DND-41 (cell line): ENCODE data around the gene USP36.

Source experiments
- ATAC-seq: fragments of 200-7000 bp; cut with Tn5 transposase; 3 replicates; pipeline ENCODE4 v1.9.1; 2021; ENCODE audit warnings: low read depth; ENCODE audit not compliant: insufficient read depth
- DNase-seq: peaks from one replicate; pipeline ENCODE4 v3.0.0-alpha.2; 2020
- H2AFZ ChIP-seq: 2 replicates; pipeline ENCODE4 v1.6.0; 2012; ENCODE audit warnings: low read depth, low read length
- H3K27ac ChIP-seq: 2 replicates; pipeline ENCODE4 v1.5.1; 2012; ENCODE audit warnings: low read length, inconsistent platforms
- H3K27me3 ChIP-seq: fragments of 200-600 bp; sonication (generic); 2 replicates; pipeline ENCODE4 v1.6.0; 2012; ENCODE audit warnings: low read length, mild to moderate bottlenecking, inconsistent platforms; ENCODE audit not compliant: insufficient read depth, poor library complexity
- H3K36me3 ChIP-seq: 2 replicates; pipeline ENCODE4 v1.5.1; 2012; ENCODE audit warnings: low read length, inconsistent platforms; ENCODE audit not compliant: insufficient read depth
- H3K4me1 ChIP-seq: 2 replicates; pipeline ENCODE4 v1.5.1; 2012; ENCODE audit warnings: mild to moderate bottlenecking, low read length; ENCODE audit not compliant: insufficient read depth
- H3K4me2 ChIP-seq: 2 replicates; pipeline ENCODE4 v1.6.0; 2012; ENCODE audit warnings: mild to moderate bottlenecking, moderate library complexity, low read length, inconsistent platforms; ENCODE audit not compliant: insufficient read depth
- H3K4me3 ChIP-seq, 2 experiments: fragments of 200-600 bp in 1 of 2; shearing (Covaris generic) in 1 of 2; 2 replicates each; pipeline ENCODE4 v1.5.1; 2012 to 2016; ENCODE audit warnings: inconsistent platforms in 2 of 2, low read length in 2 of 2, mild to moderate bottlenecking in 2 of 2, low read depth in 1 of 2, moderate library complexity in 1 of 2
- H3K79me2 ChIP-seq: 2 replicates; pipeline ENCODE4 v1.6.0; 2012; ENCODE audit warnings: low read length, inconsistent platforms; ENCODE audit not compliant: insufficient read depth
- H3K9ac ChIP-seq: 2 replicates; pipeline ENCODE4 v1.6.0; 2012; ENCODE audit warnings: low read depth, mild to moderate bottlenecking, inconsistent platforms, low read length, moderate library complexity
- H3K9me3 ChIP-seq: 2 replicates; pipeline ENCODE4 v1.5.1; 2012; ENCODE audit warnings: low read length, moderate library complexity, mild to moderate bottlenecking, inconsistent platforms; ENCODE audit not compliant: insufficient read depth, severe bottlenecking
- H4K20me1 ChIP-seq: 2 replicates; pipeline ENCODE4 v1.6.0; 2012; ENCODE audit warnings: low read length; ENCODE audit not compliant: insufficient read depth
- CTCF ChIP-seq: IDR thresholded peaks from 2 replicates; pipeline ENCODE4 v1.5.1; 2012; ENCODE audit warnings: borderline replicate concordance, low read length, moderate library complexity, mild to moderate bottlenecking; ENCODE audit not compliant: poor library complexity, severe bottlenecking; ENCODE audit errors: extremely low read depth
- EZH2 ChIP-seq: IDR thresholded peaks from 3 replicates; pipeline ENCODE4 v1.6.1; 2012; ENCODE audit warnings: borderline replicate concordance, low read depth, mild to moderate bottlenecking, moderate library complexity, low read length, inconsistent platforms; ENCODE audit not compliant: severe bottlenecking

Gene USP36

GRCh38 chr17:78842881-78843565 lies 2.4 kb upstream of the USP36 start:
- peak; percentile 61 for DNase-seq

GRCh38 chr17:78840530-78840779 lies 159 bp downstream of the USP36 start:
- DNase-seq = no peak
- Histone ChIP-seq H3K36me3 (peaks cover 31% of the 10 kb centered on the region), H2AFZ (peak overlapping the region; percentile 27), H3K4me2 (peak overlapping the region; percentile 76), H4K20me1 (peaks cover 36% of the 10 kb centered on the region), H3K4me1 (peaks cover 31% of the 10 kb centered on the region), H3K9ac (peak overlapping the region; percentile 80), H3K4me3 (peak overlapping the region; percentile 75 to 91), H3K27ac (peak overlapping the region; percentile 19), H3K9me3 (no peaks in the 10 kb centered on the region), H3K27me3 (no peaks in the 10 kb centered on the region), H3K79me2 (peaks cover 43% of the 10 kb centered on the region)
- TF ChIP-seq CTCF (no peak), EZH2 (no peak)
- ATAC-seq = no peak

More at GRCh38 chr17:78842881-78843565, 2.4 kb upstream of the USP36 start:
- peak overlapping the region; percentile 36; the same call in 1 of the 2 replicates for H2AFZ ChIP-seq
- no peak overlapping the region for H3K27ac ChIP-seq
- no peak for ATAC-seq
- H3K4me1 ChIP-seq = peaks cover 27% of the 10 kb centered on the region
- H4K20me1 ChIP-seq = peaks cover 16% of the 10 kb centered on the region
- H3K79me2 ChIP-seq = peaks cover 26% of the 10 kb centered on the region
- peaks cover 8% of the 10 kb centered on the region for H3K36me3 ChIP-seq
- no peak overlapping the region for H3K4me2 ChIP-seq
- H3K27me3 ChIP-seq = no peaks in the 10 kb centered on the region
- H3K9ac ChIP-seq = no peak overlapping the region
- no peaks in the 10 kb centered on the region for H3K9me3 ChIP-seq
- no peak overlapping the region for H3K4me3 ChIP-seq
- TF ChIP-seq CTCF (peak; percentile 87), EZH2 (no peak)

GRCh38 chr17:78839762-78840529 lies 668 bp downstream of the USP36 start:
- peak overlapping the region; percentile 19 for H3K27ac ChIP-seq
- H3K27me3 ChIP-seq = no peaks in the 10 kb centered on the region
- H3K9ac ChIP-seq = peak overlapping the region; percentile 80
- peak overlapping the region; percentile 27 for H2AFZ ChIP-seq
- H3K4me1 ChIP-seq = peaks cover 31% of the 10 kb centered on the region
- no peaks in the 10 kb centered on the region for H3K9me3 ChIP-seq
- no peak for TF ChIP-seq CTCF
- TF ChIP-seq EZH2 = no peak
- DNase-seq (peak; percentile 37), ATAC-seq (peak; percentile 20)
- peaks cover 39% of the 10 kb centered on the region for H4K20me1 ChIP-seq
- H3K4me3 ChIP-seq = peak overlapping the region; percentile 75 to 91
- H3K79me2 ChIP-seq = peaks cover 43% of the 10 kb centered on the region
- peak overlapping the region; percentile 76 for H3K4me2 ChIP-seq
- H3K36me3 ChIP-seq = peaks cover 36% of the 10 kb centered on the region
